AG04450 (cell line): Measurements from ENCODE around the gene PDE4D. TPM values are rescaled to one million over a fixed set of nuclear protein-coding genes. Genes with fewer than 3 reads are reported as not detected.

Experiments
- CTCF ChIA-PET: fragments of 300-600, 350-600 bp; formaldehyde crosslinking; extraction: SDS; loops from one replicate; lab custom pipeline; 2022; ENCODE audit warnings: antibody characterized with exemption, inconsistent platforms; lab: Charles Lee
- POLR2A ChIA-PET: fragments of 350-600 bp; formaldehyde crosslinking; extraction: SDS; loops from one replicate; lab custom pipeline; 2021; ENCODE audit warnings: antibody characterized with exemption, inconsistent platforms; lab: Yijun Ruan, JAX
- DNase-seq: peaks from one replicate; pipeline ENCODE4 v3.0.0-alpha.2; 2011; ENCODE audit warnings: low read depth, low spot score
- H3K27ac ChIP-seq: one replicate; pipeline ENCODE4 v1.5.1; 2012; ENCODE audit warnings: low read depth, low read length, control low read depth
- H3K27me3 ChIP-seq: one replicate; pipeline ENCODE4 v1.6.0; 2012; ENCODE audit warnings: low read length; ENCODE audit not compliant: control insufficient read depth, insufficient read depth
- H3K4me3 ChIP-seq: 2 replicates; pipeline ENCODE4 v1.5.1; 2011; ENCODE audit warnings: mild to moderate bottlenecking, low read depth, low read length, control low read depth
- H3K9me3 ChIP-seq: 2 replicates; pipeline ENCODE4 v1.5.1; 2012; ENCODE audit warnings: low read length; ENCODE audit not compliant: control insufficient read depth, insufficient read depth
- CTCF ChIP-seq: IDR thresholded peaks from 2 replicates; pipeline ENCODE4 v1.5.1; 2011; ENCODE audit warnings: low read depth, low read length, control low read depth, inconsistent platforms
- polyA plus RNA-seq: library from polyadenylated mRNA; depleted of rRNA; stranded (reverse); fragments of >200 nt; gene quantifications from 2 replicates; pipeline ENCODE4 v1.2.3, GENCODE V29; 2011

The PDE4D gene
- polyA plus RNA-seq, 1 experiment, result 12.0 TPM

GRCh38 chr5:59605915-59606314 is 287.6 kb downstream of the PDE4D start:
- no peak overlapping the region for H3K4me3 ChIP-seq
- no peak for TF ChIP-seq CTCF
- ChIA-PET POLR2A (no interaction called here), CTCF (no interaction called here)
- H3K27me3 ChIP-seq, result no peaks in the 10 kb centered on the region
- no peak for DNase-seq
- H3K9me3 ChIP-seq, result no peaks in the 10 kb centered on the region
- H3K27ac ChIP-seq, result no peak overlapping the region

- Histone ChIP-seq H3K4me3 (no peak overlapping the region), H3K9me3 (no peaks in the 10 kb centered on the region), H3K27ac (no peak overlapping the region), H3K27me3 (no peaks in the 10 kb centered on the region)
- DNase-seq, result no peak
- CTCF ChIA-PET, result no interaction called here
- no peak for TF ChIP-seq CTCF
- POLR2A ChIA-PET, result no interaction called here
Measured at GRCh38 chr5:59604111-59604510, 289.4 kb downstream of the PDE4D start.

GRCh38 chr5:59600998-59601397 is 292.5 kb downstream of the PDE4D start:
- ChIA-PET CTCF (no interaction called here), POLR2A (no interaction called here)
- no peak overlapping the region for H3K4me3 ChIP-seq
- no peaks in the 10 kb centered on the region for H3K27me3 ChIP-seq
- DNase-seq, result no peak
- H3K9me3 ChIP-seq, result no peaks in the 10 kb centered on the region
- H3K27ac ChIP-seq, result no peak overlapping the region
- TF ChIP-seq CTCF, result no peak

- Histone ChIP-seq H3K27me3 (no peaks in the 10 kb centered on the region), H3K4me3 (no peak overlapping the region), H3K9me3 (no peaks in the 10 kb centered on the region), H3K27ac (no peak overlapping the region)
- ChIA-PET POLR2A (no interaction called here), CTCF (no interaction called here)
- DNase-seq, result no peak
- no peak for TF ChIP-seq CTCF
Measured at GRCh38 chr5:59600153-59600552, 293.4 kb downstream of the PDE4D start.

- CTCF ChIA-PET, result no interaction called here
- H3K27me3 ChIP-seq, result no peaks in the 10 kb centered on the region
Measured at GRCh38 chr5:59599729-59600128, 293.8 kb downstream of the PDE4D start.

More at GRCh38 chr5:59599729-59600128, 293.8 kb downstream of the PDE4D start:
- POLR2A ChIA-PET, result no interaction called here
- no peak overlapping the region for H3K27ac ChIP-seq
- no peak for DNase-seq
- no peak for TF ChIP-seq CTCF
- H3K4me3 ChIP-seq, result no peak overlapping the region
- no peaks in the 10 kb centered on the region for H3K9me3 ChIP-seq
